Measurements from ENCODE around the gene KLHL40.
A peak's percentile ranks its signal among the peaks of the same experiment; 100 is the strongest.

Gene KLHL40

GRCh38 chr3:42685363-42685881, at the start of gene KLHL40:
Gene KLHL40, plus strand, starts transcription at chr3:42685537. Its CDS starts 82 bp downstream, at chr3:42685619.
- ChIA-PET POLR2A (no interaction called here), CTCF (interaction anchor here (0.9 kb wide), 1 partner anchor 34 kb away, joined by 3 read pairs; no protein-coding TSS in a partner anchor)
- no peak for TF ChIP-seq CTCF (IDR thresholded peaks at IDR 0.05; ENCODE audit: insufficient read depth, low read length, missing control alignments)
- no peak for DNase-seq (ENCODE audit: low read depth, low spot score)
- peak within 1 kb of the TSS; percentile 36 for H3K4me3 ChIP-seq (ENCODE audit: low read depth, low read length)

GRCh38 chr3:42637001-42637400, 48.3 kb upstream of the KLHL40 start:
- H3K4me3 ChIP-seq (ENCODE audit: low read depth, low read length) = no peak overlapping the region
- ChIA-PET CTCF (interaction anchor here (0.8 to 2.2 kb wide), 5 partner anchors 11 to 107 kb away, joined by 3 to 6 read pairs (median 3); no protein-coding TSS in a partner anchor), POLR2A (no interaction called here)
- TF ChIP-seq CTCF (IDR thresholded peaks at IDR 0.05; ENCODE audit: insufficient read depth, low read length, missing control alignments) = no peak
- no peak for DNase-seq (ENCODE audit: low read depth, low spot score)

- TF ChIP-seq CTCF (IDR thresholded peaks at IDR 0.05; ENCODE audit: insufficient read depth, low read length, missing control alignments) = no peak
- ChIA-PET CTCF (interaction anchor here (0.6 kb wide), 1 partner anchor 15 kb away, joined by 3 read pairs; no protein-coding TSS in a partner anchor), POLR2A (no interaction called here)
- H3K4me3 ChIP-seq (ENCODE audit: low read depth, low read length) = no peak overlapping the region
- no peak for DNase-seq (ENCODE audit: low read depth, low spot score)
These were observed 46.9 kb upstream of the KLHL40 start for GRCh38 chr3:42638339-42638842.

GRCh38 chr3:42639192-42639591, 46.1 kb upstream of the KLHL40 start:
- no peak for TF ChIP-seq CTCF (IDR thresholded peaks at IDR 0.05; ENCODE audit: insufficient read depth, low read length, missing control alignments)
- CTCF ChIA-PET = no interaction called here

GRCh38 chr3:42640129-42640528, 45.2 kb upstream of the KLHL40 start:
- CTCF ChIA-PET = interaction anchor here (1.2 kb wide), 1 partner anchor 9 kb away, joined by 3 read pairs; no protein-coding TSS in a partner anchor
- no peak for TF ChIP-seq CTCF (IDR thresholded peaks at IDR 0.05; ENCODE audit: insufficient read depth, low read length, missing control alignments)

More at GRCh38 chr3:42639192-42639591, 46.1 kb upstream of the KLHL40 start:
- no peak overlapping the region for H3K4me3 ChIP-seq (ENCODE audit: low read depth, low read length)
- DNase-seq (ENCODE audit: low read depth, low spot score) = no peak
- POLR2A ChIA-PET = no interaction called here

GRCh38 chr3:42640771-42641370, 44.5 kb upstream of the KLHL40 start:
- CTCF ChIA-PET = interaction anchor here (1.2 to 2.8 kb wide), 2 partner anchors 10 to 11 kb away, joined by 3 to 16 read pairs; no protein-coding TSS in a partner anchor
- DNase-seq (ENCODE audit: low read depth, low spot score) = no peak
- no peak for TF ChIP-seq CTCF (IDR thresholded peaks at IDR 0.05; ENCODE audit: insufficient read depth, low read length, missing control alignments)
- POLR2A ChIA-PET = no interaction called here
- no peak overlapping the region for H3K4me3 ChIP-seq (ENCODE audit: low read depth, low read length)

More at GRCh38 chr3:42640129-42640528, 45.2 kb upstream of the KLHL40 start:
- no peak for DNase-seq (ENCODE audit: low read depth, low spot score)
- no peak overlapping the region for H3K4me3 ChIP-seq (ENCODE audit: low read depth, low read length)
- POLR2A ChIA-PET = no interaction called here
